ENCODE measurements around the gene CHD5. TPM values are rescaled to one million over a fixed set of nuclear protein-coding genes. Genes with fewer than 3 reads are reported as not detected.

The CHD5 gene
- polyA plus RNA-seq, 4 donors: 0.28 to 1.8 (median 0.67) TPM; not detected in 1

GRCh38 chr1:6093611-6094010 lies 86.5 kb downstream of the CHD5 start:
- Histone ChIP-seq H3K4me1 (ENCODE audit: control insufficient read depth in 3 of 3, insufficient read depth in 2 of 3, low read depth in 1 of 3, low read length in 2 of 3) (no peaks in the 10 kb centered on the region), H3K9me3 (ENCODE audit: control insufficient read depth in 2 of 2, insufficient read depth in 1 of 2, low read depth in 1 of 2, low read length in 1 of 2) (no peaks in the 10 kb centered on the region), H3K36me3 (ENCODE audit: control insufficient read depth in 3 of 3, insufficient read depth in 2 of 3, low read depth in 1 of 3, low read length in 3 of 3) (peaks cover 0 to 9% (median 2%) of the 10 kb centered on the region in 3 donors), H3K4me3 (ENCODE audit: low read depth in 1 of 3, low read length in 3 of 3) (no peak overlapping the region), H3K27ac (ENCODE audit: low read depth in 1 of 3, low read length in 2 of 3) (no peak overlapping the region), H3K27me3 (ENCODE audit: control insufficient read depth in 3 of 3, insufficient read depth in 3 of 3, low read length in 3 of 3) (no peaks in the 10 kb centered on the region)
- FAIRE-seq (no peak), DNase-seq (no peak)
- WGBS, 3 donors: 77 to 90% (median 82%) methylated on average over 9 of the region's 9 CpGs

- FAIRE-seq (no peak), DNase-seq (no peak)
- 74 to 83% (median 75%) methylated on average over 10 of the region's 10 CpGs for WGBS, 3 donors
- Histone ChIP-seq H3K4me3 (ENCODE audit: low read depth in 1 of 3, low read length in 3 of 3) (no peak overlapping the region), H3K36me3 (ENCODE audit: control insufficient read depth in 3 of 3, insufficient read depth in 2 of 3, low read depth in 1 of 3, low read length in 3 of 3) (peaks cover 0 to 5% (median 2%) of the 10 kb centered on the region in 3 donors), H3K4me1 (ENCODE audit: control insufficient read depth in 3 of 3, insufficient read depth in 2 of 3, low read depth in 1 of 3, low read length in 2 of 3) (no peaks in the 10 kb centered on the region), H3K9me3 (ENCODE audit: control insufficient read depth in 2 of 2, insufficient read depth in 1 of 2, low read depth in 1 of 2, low read length in 1 of 2) (no peaks in the 10 kb centered on the region), H3K27me3 (ENCODE audit: control insufficient read depth in 3 of 3, insufficient read depth in 3 of 3, low read length in 3 of 3) (no peaks in the 10 kb centered on the region), H3K27ac (ENCODE audit: low read depth in 1 of 3, low read length in 2 of 3) (no peak overlapping the region)
These were observed 87.0 kb downstream of the CHD5 start for GRCh38 chr1:6093071-6093470.

GRCh38 chr1:6092211-6092610 lies 87.9 kb downstream of the CHD5 start:
- FAIRE-seq: no peak
- no peak for DNase-seq
- Histone ChIP-seq H3K4me1 (ENCODE audit: control insufficient read depth in 3 of 3, insufficient read depth in 2 of 3, low read depth in 1 of 3, low read length in 2 of 3) (no peaks in the 10 kb centered on the region), H3K27me3 (ENCODE audit: control insufficient read depth in 3 of 3, insufficient read depth in 3 of 3, low read length in 3 of 3) (no peaks in the 10 kb centered on the region), H3K27ac (ENCODE audit: low read depth in 1 of 3, low read length in 2 of 3) (no peak overlapping the region), H3K36me3 (ENCODE audit: control insufficient read depth in 3 of 3, insufficient read depth in 2 of 3, low read depth in 1 of 3, low read length in 3 of 3) (peaks cover 0 to 5% (median 2%) of the 10 kb centered on the region in 3 donors), H3K4me3 (ENCODE audit: low read depth in 1 of 3, low read length in 3 of 3) (no peak overlapping the region), H3K9me3 (ENCODE audit: control insufficient read depth in 2 of 2, insufficient read depth in 1 of 2, low read depth in 1 of 2, low read length in 1 of 2) (no peaks in the 10 kb centered on the region)
- 76 to 92% (median 88%) methylated on average over 10 of the region's 10 CpGs for WGBS, 3 donors

GRCh38 chr1:6091823-6092109 lies 88.4 kb downstream of the CHD5 start:
- 75 to 86% (median 82%) methylated on average over 9 to 10 of the region's 10 CpGs for WGBS, 3 donors

GRCh38 chr1:6090996-6091822 lies 88.9 kb downstream of the CHD5 start:
- FAIRE-seq: no peak
- WGBS, 3 donors: 77 to 87% (median 86%) methylated on average over 25 of the region's 25 CpGs
- no peak for DNase-seq
- Histone ChIP-seq H3K27me3 (ENCODE audit: control insufficient read depth in 3 of 3, insufficient read depth in 3 of 3, low read length in 3 of 3) (no peaks in the 10 kb centered on the region), H3K36me3 (ENCODE audit: control insufficient read depth in 3 of 3, insufficient read depth in 2 of 3, low read depth in 1 of 3, low read length in 3 of 3) (peaks cover 0 to 5% (median 2%) of the 10 kb centered on the region in 3 donors), H3K4me3 (ENCODE audit: low read depth in 1 of 3, low read length in 3 of 3) (no peak overlapping the region), H3K9me3 (ENCODE audit: control insufficient read depth in 2 of 2, insufficient read depth in 1 of 2, low read depth in 1 of 2, low read length in 1 of 2) (no peaks in the 10 kb centered on the region), H3K27ac (ENCODE audit: low read depth in 1 of 3, low read length in 2 of 3) (no peak overlapping the region), H3K4me1 (ENCODE audit: control insufficient read depth in 3 of 3, insufficient read depth in 2 of 3, low read depth in 1 of 3, low read length in 2 of 3) (no peaks in the 10 kb centered on the region)

More at GRCh38 chr1:6091823-6092109, 88.4 kb downstream of the CHD5 start:
- DNase-seq (no peak), FAIRE-seq (no peak)
- no peaks in the 10 kb centered on the region for H3K27me3 ChIP-seq (ENCODE audit: control insufficient read depth in 3 of 3, insufficient read depth in 3 of 3, low read length in 3 of 3)
- no peak overlapping the region for H3K4me3 ChIP-seq (ENCODE audit: low read depth in 1 of 3, low read length in 3 of 3)
- H3K36me3 ChIP-seq (ENCODE audit: control insufficient read depth in 3 of 3, insufficient read depth in 2 of 3, low read depth in 1 of 3, low read length in 3 of 3): peaks cover 0 to 5% (median 2%) of the 10 kb centered on the region in 3 donors
- H3K4me1 ChIP-seq (ENCODE audit: control insufficient read depth in 3 of 3, insufficient read depth in 2 of 3, low read depth in 1 of 3, low read length in 2 of 3): no peaks in the 10 kb centered on the region
- H3K9me3 ChIP-seq (ENCODE audit: control insufficient read depth in 2 of 2, insufficient read depth in 1 of 2, low read depth in 1 of 2, low read length in 1 of 2): no peaks in the 10 kb centered on the region
- H3K27ac ChIP-seq (ENCODE audit: low read depth in 1 of 3, low read length in 2 of 3): no peak overlapping the region

GRCh38 chr1:6090288-6090687 lies 89.8 kb downstream of the CHD5 start:
- no peak for DNase-seq
- 83 to 90% (median 84%) methylated on average over 17 to 18 of the region's 18 CpGs for WGBS, 3 donors
- Histone ChIP-seq H3K9me3 (ENCODE audit: control insufficient read depth in 2 of 2, insufficient read depth in 1 of 2, low read depth in 1 of 2, low read length in 1 of 2) (no peaks in the 10 kb centered on the region), H3K36me3 (ENCODE audit: control insufficient read depth in 3 of 3, insufficient read depth in 2 of 3, low read depth in 1 of 3, low read length in 3 of 3) (peaks cover 0 to 8% (median 2%) of the 10 kb centered on the region in 3 donors), H3K4me1 (ENCODE audit: control insufficient read depth in 3 of 3, insufficient read depth in 2 of 3, low read depth in 1 of 3, low read length in 2 of 3) (no peaks in the 10 kb centered on the region), H3K27me3 (ENCODE audit: control insufficient read depth in 3 of 3, insufficient read depth in 3 of 3, low read length in 3 of 3) (no peaks in the 10 kb centered on the region), H3K27ac (ENCODE audit: low read depth in 1 of 3, low read length in 2 of 3) (no peak overlapping the region), H3K4me3 (ENCODE audit: low read depth in 1 of 3, low read length in 3 of 3) (no peak overlapping the region)
- no peak for FAIRE-seq

GRCh38 chr1:6088956-6089355 lies 91.2 kb downstream of the CHD5 start:
- WGBS, 3 donors: 85 to 86% (median 86%) methylated on average over 17 to 19 of the region's 19 CpGs
- Histone ChIP-seq H3K4me1 (ENCODE audit: control insufficient read depth in 3 of 3, insufficient read depth in 2 of 3, low read depth in 1 of 3, low read length in 2 of 3) (no peaks in the 10 kb centered on the region), H3K36me3 (ENCODE audit: control insufficient read depth in 3 of 3, insufficient read depth in 2 of 3, low read depth in 1 of 3, low read length in 3 of 3) (peaks cover 0 to 2% (median 2%) of the 10 kb centered on the region in 3 donors), H3K27ac (ENCODE audit: low read depth in 1 of 3, low read length in 2 of 3) (no peak overlapping the region), H3K9me3 (ENCODE audit: control insufficient read depth in 2 of 2, insufficient read depth in 1 of 2, low read depth in 1 of 2, low read length in 1 of 2) (no peaks in the 10 kb centered on the region), H3K4me3 (ENCODE audit: low read depth in 1 of 3, low read length in 3 of 3) (no peak overlapping the region), H3K27me3 (ENCODE audit: control insufficient read depth in 3 of 3, insufficient read depth in 3 of 3, low read length in 3 of 3) (no peaks in the 10 kb centered on the region)
- no peak for DNase-seq
- no peak for FAIRE-seq

GRCh38 chr1:6087958-6088357 lies 92.2 kb downstream of the CHD5 start:
- Histone ChIP-seq H3K9me3 (ENCODE audit: control insufficient read depth in 2 of 2, insufficient read depth in 1 of 2, low read depth in 1 of 2, low read length in 1 of 2) (no peaks in the 10 kb centered on the region), H3K27me3 (ENCODE audit: control insufficient read depth in 3 of 3, insufficient read depth in 3 of 3, low read length in 3 of 3) (no peaks in the 10 kb centered on the region), H3K36me3 (ENCODE audit: control insufficient read depth in 3 of 3, insufficient read depth in 2 of 3, low read depth in 1 of 3, low read length in 3 of 3) (peaks cover 0 to 2% (median 2%) of the 10 kb centered on the region in 3 donors), H3K4me3 (ENCODE audit: low read depth in 1 of 3, low read length in 3 of 3) (no peak overlapping the region), H3K27ac (ENCODE audit: low read depth in 1 of 3, low read length in 2 of 3) (no peak overlapping the region), H3K4me1 (ENCODE audit: control insufficient read depth in 3 of 3, insufficient read depth in 2 of 3, low read depth in 1 of 3, low read length in 2 of 3) (no peaks in the 10 kb centered on the region)
- WGBS, 3 donors: 94 to 96% (median 96%) methylated on average over 6 of the region's 6 CpGs
- FAIRE-seq (no peak), DNase-seq (no peak)

- no peaks in the 10 kb centered on the region for H3K9me3 ChIP-seq (ENCODE audit: control insufficient read depth in 2 of 2, insufficient read depth in 1 of 2, low read depth in 1 of 2, low read length in 1 of 2)
- H3K36me3 ChIP-seq (ENCODE audit: control insufficient read depth in 3 of 3, insufficient read depth in 2 of 3, low read depth in 1 of 3, low read length in 3 of 3): peaks cover 0 to 3% (median 0%) of the 10 kb centered on the region in 3 donors
- no peaks in the 10 kb centered on the region for H3K27me3 ChIP-seq (ENCODE audit: control insufficient read depth in 3 of 3, insufficient read depth in 3 of 3, low read length in 3 of 3)
- no peak overlapping the region for H3K27ac ChIP-seq (ENCODE audit: low read depth in 1 of 3, low read length in 2 of 3)
- no peak overlapping the region for H3K4me3 ChIP-seq (ENCODE audit: low read depth in 1 of 3, low read length in 3 of 3)
- FAIRE-seq: no peak
- WGBS, 3 donors: 79 to 88% (median 82%) methylated on average over 11 to 14 of the region's 14 CpGs
- no peak for DNase-seq
- no peaks in the 10 kb centered on the region for H3K4me1 ChIP-seq (ENCODE audit: control insufficient read depth in 3 of 3, insufficient read depth in 2 of 3, low read depth in 1 of 3, low read length in 2 of 3)
These were observed 92.7 kb downstream of the CHD5 start for GRCh38 chr1:6087377-6087772.
